PC-9 (cell line): ENCODE results near the gene SECTM1.

Experiments
- CTCF ChIP-seq: fragments of 200-600 bp; sonication (generic); conservative IDR thresholded peaks from 2 replicates; pipeline ENCODE4 v1.6.1; 2017; ENCODE audit warnings: mixed run types, antibody characterized with exemption, mild to moderate bottlenecking, moderate library complexity
- EZH2 ChIP-seq: fragments of 200-600 bp; sonication (generic); IDR thresholded peaks from 2 replicates; pipeline ENCODE4 v1.8.0; 2017; ENCODE audit warnings: antibody characterized with exemption, low read depth

GRCh38 chr17:82281076-82281475 lies 52.5 kb downstream of the SECTM1 start:
- no peak for TF ChIP-seq CTCF
- no peak for TF ChIP-seq EZH2
